ENCODE results near the gene MBL2.

MBL2 gene

DNA sequence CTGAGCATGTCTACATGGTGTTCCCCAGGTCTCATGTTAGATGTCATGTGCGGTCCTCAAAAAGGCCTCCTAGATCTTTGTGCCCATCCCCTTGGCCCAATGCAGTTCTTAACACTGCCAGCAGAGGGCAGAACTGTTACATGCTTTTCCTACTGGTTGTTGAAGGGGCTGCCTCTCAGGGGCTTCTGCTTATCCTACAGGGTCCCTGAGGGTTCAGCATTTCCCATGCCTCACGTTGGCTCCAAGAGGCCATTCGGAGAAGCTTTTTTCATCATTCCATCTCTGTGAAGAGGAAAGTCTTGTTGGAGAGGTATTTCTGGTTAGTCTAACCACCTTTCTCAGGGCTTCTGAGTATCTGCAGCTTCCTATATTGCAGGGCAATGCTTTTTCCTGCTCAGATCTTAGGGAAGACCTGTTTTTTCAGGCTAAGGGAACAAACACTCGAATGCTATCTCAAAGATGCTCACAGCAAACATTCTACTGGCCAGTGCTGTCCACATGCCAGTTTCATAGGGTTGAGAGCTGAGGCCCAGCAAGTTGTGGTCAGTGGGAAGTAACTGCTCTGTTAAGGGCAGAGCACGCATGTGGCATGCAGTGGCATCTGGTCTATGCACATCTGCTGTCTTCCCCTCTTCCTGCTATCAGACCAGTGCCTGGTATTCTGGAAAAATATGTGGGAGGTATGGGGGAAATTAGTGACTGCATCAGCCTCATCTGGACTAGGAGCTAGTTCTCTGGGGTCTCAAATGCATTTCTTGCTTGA lies 31.5 kb downstream of the MBL2 start:
- TF ChIP-seq, protein P1, sequence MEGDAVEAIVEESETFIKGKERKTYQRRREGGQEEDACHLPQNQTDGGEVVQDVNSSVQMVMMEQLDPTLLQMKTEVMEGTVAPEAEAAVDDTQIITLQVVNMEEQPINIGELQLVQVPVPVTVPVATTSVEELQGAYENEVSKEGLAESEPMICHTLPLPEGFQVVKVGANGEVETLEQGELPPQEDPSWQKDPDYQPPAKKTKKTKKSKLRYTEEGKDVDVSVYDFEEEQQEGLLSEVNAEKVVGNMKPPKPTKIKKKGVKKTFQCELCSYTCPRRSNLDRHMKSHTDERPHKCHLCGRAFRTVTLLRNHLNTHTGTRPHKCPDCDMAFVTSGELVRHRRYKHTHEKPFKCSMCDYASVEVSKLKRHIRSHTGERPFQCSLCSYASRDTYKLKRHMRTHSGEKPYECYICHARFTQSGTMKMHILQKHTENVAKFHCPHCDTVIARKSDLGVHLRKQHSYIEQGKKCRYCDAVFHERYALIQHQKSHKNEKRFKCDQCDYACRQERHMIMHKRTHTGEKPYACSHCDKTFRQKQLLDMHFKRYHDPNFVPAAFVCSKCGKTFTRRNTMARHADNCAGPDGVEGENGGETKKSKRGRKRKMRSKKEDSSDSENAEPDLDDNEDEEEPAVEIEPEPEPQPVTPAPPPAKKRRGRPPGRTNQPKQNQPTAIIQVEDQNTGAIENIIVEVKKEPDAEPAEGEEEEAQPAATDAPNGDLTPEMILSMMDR (IDR thresholded peaks at IDR 0.05; ENCODE audit: low read depth, low read length, poor library complexity, severe bottlenecking) = peak; percentile 90
- TF ChIP-seq EZH2phosphoT487 (IDR thresholded peaks at IDR 0.05; ENCODE audit: borderline replicate concordance, low read length) = no peak
- Histone ChIP-seq H3F3A (ENCODE audit: control insufficient read depth, insufficient read depth) (no peaks in the 10 kb centered on the region), H3K9me2 (replicated peaks; ENCODE audit: control insufficient read depth, low read length) (no peaks in the 10 kb centered on the region), H4K20me1 (ENCODE audit: control insufficient read depth, insufficient read depth, low read depth, low read length) (no peaks in the 10 kb centered on the region), H3K9me3 (ENCODE audit: control insufficient read depth, insufficient read depth, low read length) (no peaks in the 10 kb centered on the region), H3K27ac (ENCODE audit: low read depth, low read length) (no peak overlapping the region), H3K4me3 (ENCODE audit: low read length) (no peak overlapping the region), H3K4me2 (ENCODE audit: low read length) (no peak overlapping the region), H3K27me3 (ENCODE audit: control insufficient read depth, low read length) (no peaks in the 10 kb centered on the region), H3K4me1 (ENCODE audit: control insufficient read depth, low read length) (no peaks in the 10 kb centered on the region), H3K36me3 (ENCODE audit: control insufficient read depth, low read length) (no peaks in the 10 kb centered on the region), H3K79me2 (ENCODE audit: control insufficient read depth, low read length) (no peaks in the 10 kb centered on the region)

GRCh38 chr10:52740155-52740549 lies 32.4 kb downstream of the MBL2 start:
- Histone ChIP-seq H3F3A (ENCODE audit: control insufficient read depth, insufficient read depth) (no peaks in the 10 kb centered on the region), H4K20me1 (ENCODE audit: control insufficient read depth, insufficient read depth, low read depth, low read length) (no peaks in the 10 kb centered on the region)

DNA sequence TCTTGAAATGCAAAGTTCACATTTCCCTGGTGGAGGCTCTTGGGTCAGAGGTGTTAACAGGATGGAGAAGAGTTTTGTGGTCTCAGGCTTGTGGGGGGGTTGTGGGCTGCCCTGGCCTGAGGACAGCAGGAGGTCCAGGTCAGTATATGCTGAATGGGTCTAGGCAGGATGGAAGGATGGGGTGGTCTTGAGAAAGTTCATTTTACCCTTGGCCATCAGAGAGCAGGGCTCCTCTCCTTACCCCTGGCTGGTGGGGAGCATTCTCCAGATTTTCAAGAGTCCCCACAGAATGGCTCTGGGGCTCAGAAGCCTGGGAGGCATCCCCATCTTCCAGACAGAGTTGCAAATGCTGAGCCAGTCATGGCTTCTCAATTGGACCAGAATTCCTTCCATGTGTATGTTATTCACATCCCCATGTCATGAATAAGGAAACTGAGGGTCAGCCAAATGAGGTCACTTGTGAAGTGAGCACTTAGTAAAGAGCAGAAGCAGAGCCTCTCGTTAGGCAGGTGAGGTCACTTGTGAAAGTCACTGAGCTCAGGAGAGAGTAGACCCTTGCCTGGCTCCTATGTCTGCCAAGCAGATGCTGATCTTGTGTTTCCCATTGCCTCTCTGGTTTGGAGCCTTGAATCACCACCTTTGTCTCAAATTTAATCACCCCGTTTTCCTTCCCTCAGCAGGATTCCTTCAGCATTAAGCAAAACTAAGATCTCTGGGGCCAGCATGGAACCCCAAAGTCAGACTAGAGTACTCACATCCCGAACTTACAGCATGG lies 33.0 kb downstream of the MBL2 start:
- Histone ChIP-seq H3K9me2 (replicated peaks; ENCODE audit: control insufficient read depth, low read length) (no peaks in the 10 kb centered on the region), H3F3A (ENCODE audit: control insufficient read depth, insufficient read depth) (no peaks in the 10 kb centered on the region), H3K4me3 (ENCODE audit: low read length) (no peak overlapping the region), H3K4me2 (ENCODE audit: low read length) (no peak overlapping the region), H4K20me1 (ENCODE audit: control insufficient read depth, insufficient read depth, low read depth, low read length) (no peaks in the 10 kb centered on the region), H3K9me3 (ENCODE audit: control insufficient read depth, insufficient read depth, low read length) (no peaks in the 10 kb centered on the region), H3K4me1 (ENCODE audit: control insufficient read depth, low read length) (no peaks in the 10 kb centered on the region), H3K27ac (ENCODE audit: low read depth, low read length) (no peak overlapping the region), H3K36me3 (ENCODE audit: control insufficient read depth, low read length) (no peaks in the 10 kb centered on the region), H3K27me3 (ENCODE audit: control insufficient read depth, low read length) (no peaks in the 10 kb centered on the region), H3K79me2 (ENCODE audit: control insufficient read depth, low read length) (no peaks in the 10 kb centered on the region)
- TF ChIP-seq, protein P1 (IDR thresholded peaks at IDR 0.05; ENCODE audit: low read depth, low read length, poor library complexity, severe bottlenecking) = no peak
- no peak for TF ChIP-seq EZH2phosphoT487 (IDR thresholded peaks at IDR 0.05; ENCODE audit: borderline replicate concordance, low read length)

More at GRCh38 chr10:52740155-52740549, 32.4 kb downstream of the MBL2 start:
- Histone ChIP-seq H3K4me2 (ENCODE audit: low read length) (no peak overlapping the region), H3K27ac (ENCODE audit: low read depth, low read length) (no peak overlapping the region), H3K27me3 (ENCODE audit: control insufficient read depth, low read length) (no peaks in the 10 kb centered on the region), H3K4me3 (ENCODE audit: low read length) (no peak overlapping the region), H3K9me2 (replicated peaks; ENCODE audit: control insufficient read depth, low read length) (no peaks in the 10 kb centered on the region), H3K9me3 (ENCODE audit: control insufficient read depth, insufficient read depth, low read length) (no peaks in the 10 kb centered on the region), H3K79me2 (ENCODE audit: control insufficient read depth, low read length) (no peaks in the 10 kb centered on the region), H3K36me3 (ENCODE audit: control insufficient read depth, low read length) (no peaks in the 10 kb centered on the region), H3K4me1 (ENCODE audit: control insufficient read depth, low read length) (no peaks in the 10 kb centered on the region)
- TF ChIP-seq EZH2phosphoT487 (IDR thresholded peaks at IDR 0.05; ENCODE audit: borderline replicate concordance, low read length) = no peak
- TF ChIP-seq, protein P1 (IDR thresholded peaks at IDR 0.05; ENCODE audit: low read depth, low read length, poor library complexity, severe bottlenecking) = no peak

All from DOHH2 (cell line).